Stomach (tissue), 4 donors: Measurements from ENCODE around the gene NOTCH4.

ENCODE experiments used
- CTCF ChIP-seq, 7 experiments: fragments of 450-650 bp in 4 of 7; fragments of 200-600 bp in 3 of 7; sonication (generic) in 3 of 7; IDR thresholded peaks; one replicate each; pipeline ENCODE4 v1.5.1; 2016 to 2019; ENCODE audit warnings: antibody characterized with exemption in 7 of 7, control low read depth in 2 of 7, mild to moderate bottlenecking in 1 of 7
- EP300 ChIP-seq: sonication (generic); formaldehyde crosslinking; IDR thresholded peaks from one replicate; pipeline ENCODE4 v1.6.1; 2017; ENCODE audit warnings: antibody characterized with exemption
- POLR2A ChIP-seq, 4 donors: fragments of 450-650 bp; IDR thresholded peaks; one replicate each; pipeline ENCODE4 v1.6.1; 2016; ENCODE audit warnings: antibody characterized with exemption in 4 of 4, control low read depth in 2 of 4, mild to moderate bottlenecking in 1 of 4, moderate library complexity in 1 of 4
- POLR2AphosphoS5 ChIP-seq, 3 donors: sonication (generic); formaldehyde crosslinking; IDR thresholded peaks; one replicate each; pipeline ENCODE4 v1.6.1; 2016; ENCODE audit warnings: antibody characterized with exemption in 3 of 3

GRCh38 chr6:32177788-32178546, 45.9 kb downstream of the NOTCH4 start, which contains the start of gene RNF5:
- TF ChIP-seq POLR2AphosphoS5 (IDR thresholded peaks at IDR 0.05), result peak; percentile 22 to 74 (median 70)
- TF ChIP-seq CTCF (IDR thresholded peaks at IDR 0.05), result no peak
- TF ChIP-seq POLR2A (IDR thresholded peaks at IDR 0.05), result no peak
- TF ChIP-seq EP300, result no peak
